ENCODE results near the gene RFC2. TPM values are rescaled to one million over a fixed set of nuclear protein-coding genes. Genes with fewer than 3 reads are reported as not detected.
A peak's percentile ranks its signal among the peaks of the same experiment; 100 is the strongest.

Gene RFC2
- total RNA-seq, 1 donor from 2014 or later = 8.3 TPM

Small RNA genes lying within 50 kb of the gene (microRNA-seq; reads per million reads assigned to microRNA genes)
- 459 reads per million, percentile 78 among the genes with 10 or more reads in this experiment for gene MIR590

Other genes starting within 250 kb of the RFC2 start
- 41.2 TPM for gene ELN, start 226.2 kb downstream of the RFC2 start, total RNA-seq
- 13.6 TPM for gene LIMK1, start 170.6 kb downstream of the RFC2 start, total RNA-seq
- 168 TPM for gene EIF4H, start 80.0 kb downstream of the RFC2 start, total RNA-seq
- 2.3 TPM for gene LAT2, start 44.4 kb downstream of the RFC2 start, total RNA-seq
- 9.9 TPM for gene CLIP2, start 35.0 kb upstream of the RFC2 start, total RNA-seq
- 13.2 TPM for gene GTF2IRD1, start 199.5 kb upstream of the RFC2 start, total RNA-seq